ACC112 (cell line): ENCODE data around the gene SLC24A2.

Experiments used
- H2AFZ ChIP-seq: fragments of 200-600 bp; sonication (generic); one replicate; pipeline ENCODE4 v1.6.0; 2017; ENCODE audit warnings: antibody characterized with exemption, low read length; ENCODE audit not compliant: unreplicated experiment
- H3K27ac ChIP-seq: fragments of 200-600 bp; sonication (generic); 2 replicates; pipeline ENCODE4 v1.5.1; 2014; ENCODE audit warnings: low read depth, mild to moderate bottlenecking, antibody characterized with exemption, low read length, moderate library complexity
- H3K27me3 ChIP-seq: fragments of 200-600 bp; sonication (generic); 2 replicates; pipeline ENCODE4 v1.6.1; 2014; ENCODE audit warnings: mild to moderate bottlenecking, antibody characterized with exemption, low read length, moderate library complexity, mixed read lengths; ENCODE audit not compliant: insufficient read depth
- H3K36me3 ChIP-seq: fragments of 200-600 bp; sonication (generic); 2 replicates; pipeline ENCODE4 v1.6.1; 2016; ENCODE audit warnings: mild to moderate bottlenecking, antibody characterized with exemption, low read length, moderate library complexity, mixed read lengths; ENCODE audit not compliant: insufficient read depth
- H3K4me1 ChIP-seq: fragments of 200-600 bp; sonication (generic); one replicate; pipeline ENCODE4 v1.6.1; 2016; ENCODE audit warnings: low read length, mixed read lengths; ENCODE audit not compliant: insufficient read depth, unreplicated experiment, control insufficient read depth
- H3K4me3 ChIP-seq: fragments of 200-600 bp; sonication (generic); 2 replicates; pipeline ENCODE4 v1.5.1; 2014; ENCODE audit warnings: mild to moderate bottlenecking, low read depth, low read length
- H3K79me2 ChIP-seq: fragments of 200-600 bp; sonication (generic); one replicate; pipeline ENCODE4 v1.6.0; 2016; ENCODE audit warnings: low read length; ENCODE audit not compliant: control insufficient read depth, unreplicated experiment, insufficient read depth

The SLC24A2 gene

GRCh38 chr9:19799784-19800183 lies 10.9 kb upstream of the SLC24A2 start:
- no peak overlapping the region for H3K27ac ChIP-seq
- H3K4me1 ChIP-seq, result no peaks in the 10 kb centered on the region
- H3K79me2 ChIP-seq, result no peaks in the 10 kb centered on the region
- no peaks in the 10 kb centered on the region for H3K36me3 ChIP-seq
- H2AFZ ChIP-seq, result no peak overlapping the region
- H3K4me3 ChIP-seq, result no peak overlapping the region
- peaks cover 6% of the 10 kb centered on the region; the same call in 1 of the 2 replicates for H3K27me3 ChIP-seq

GRCh38 chr9:19788152-19788551 lies 685 bp downstream of the SLC24A2 start:
- H3K36me3 ChIP-seq, result no peaks in the 10 kb centered on the region

GRCh38 chr9:19787672-19788071 lies 1.2 kb downstream of the SLC24A2 start:
- Histone ChIP-seq H3K27ac (no peak overlapping the region), H3K36me3 (no peaks in the 10 kb centered on the region), H3K79me2 (no peaks in the 10 kb centered on the region), H3K4me1 (no peaks in the 10 kb centered on the region), H3K27me3 (peaks cover 51% of the 10 kb centered on the region), H3K4me3 (no peak overlapping the region), H2AFZ (no peak overlapping the region)

More at GRCh38 chr9:19788152-19788551, 685 bp downstream of the SLC24A2 start:
- H3K4me1 ChIP-seq, result no peaks in the 10 kb centered on the region
- H3K79me2 ChIP-seq, result no peaks in the 10 kb centered on the region
- no peak overlapping the region for H3K27ac ChIP-seq
- no peak overlapping the region for H3K4me3 ChIP-seq
- no peak overlapping the region for H2AFZ ChIP-seq
- H3K27me3 ChIP-seq, result peaks cover 51% of the 10 kb centered on the region

GRCh38 chr9:19785230-19785629 lies 3.6 kb downstream of the SLC24A2 start:
- Histone ChIP-seq H3K36me3 (no peaks in the 10 kb centered on the region), H3K4me3 (no peak overlapping the region), H2AFZ (no peak overlapping the region), H3K27me3 (peaks cover 42% of the 10 kb centered on the region), H3K4me1 (no peaks in the 10 kb centered on the region), H3K79me2 (no peaks in the 10 kb centered on the region), H3K27ac (no peak overlapping the region)

- Histone ChIP-seq H2AFZ (no peak overlapping the region), H3K36me3 (no peaks in the 10 kb centered on the region), H3K27me3 (peaks cover 31% of the 10 kb centered on the region), H3K4me1 (no peaks in the 10 kb centered on the region), H3K27ac (no peak overlapping the region), H3K79me2 (no peaks in the 10 kb centered on the region), H3K4me3 (no peak overlapping the region)
Measured at GRCh38 chr9:19784136-19784535, 4.7 kb downstream of the SLC24A2 start.

GRCh38 chr9:19783500-19783899 lies 5.3 kb downstream of the SLC24A2 start:
- Histone ChIP-seq H3K27ac (no peak overlapping the region), H2AFZ (no peak overlapping the region), H3K4me3 (no peak overlapping the region), H3K79me2 (no peaks in the 10 kb centered on the region), H3K36me3 (no peaks in the 10 kb centered on the region), H3K27me3 (peaks cover 25% of the 10 kb centered on the region), H3K4me1 (no peaks in the 10 kb centered on the region)

GRCh38 chr9:19782005-19782404 lies 6.8 kb downstream of the SLC24A2 start:
- Histone ChIP-seq H3K36me3 (no peaks in the 10 kb centered on the region), H2AFZ (no peak overlapping the region), H3K4me3 (no peak overlapping the region), H3K27ac (no peak overlapping the region), H3K27me3 (peaks cover 10% of the 10 kb centered on the region), H3K79me2 (no peaks in the 10 kb centered on the region), H3K4me1 (no peaks in the 10 kb centered on the region)

- H3K4me1 ChIP-seq, result no peaks in the 10 kb centered on the region
- H3K27me3 ChIP-seq, result peaks cover 2% of the 10 kb centered on the region; the same call in 1 of the 2 replicates
Measured at GRCh38 chr9:19781240-19781639, 7.6 kb downstream of the SLC24A2 start.

GRCh38 chr9:19771446-19771845 lies 17.4 kb downstream of the SLC24A2 start:
- Histone ChIP-seq H3K27me3 (peaks cover 6% of the 10 kb centered on the region), H3K4me1 (no peaks in the 10 kb centered on the region), H3K27ac (no peak overlapping the region), H2AFZ (no peak overlapping the region), H3K79me2 (no peaks in the 10 kb centered on the region), H3K36me3 (no peaks in the 10 kb centered on the region), H3K4me3 (no peak overlapping the region)

More at GRCh38 chr9:19781240-19781639, 7.6 kb downstream of the SLC24A2 start:
- no peaks in the 10 kb centered on the region for H3K79me2 ChIP-seq
- no peak overlapping the region for H3K27ac ChIP-seq
- H3K4me3 ChIP-seq, result no peak overlapping the region
- H2AFZ ChIP-seq, result no peak overlapping the region
- H3K36me3 ChIP-seq, result no peaks in the 10 kb centered on the region

- peaks cover 6% of the 10 kb centered on the region for H3K27me3 ChIP-seq
- H3K27ac ChIP-seq, result no peak overlapping the region
- no peak overlapping the region for H2AFZ ChIP-seq
- no peaks in the 10 kb centered on the region for H3K4me1 ChIP-seq
- no peak overlapping the region for H3K4me3 ChIP-seq
- no peaks in the 10 kb centered on the region for H3K79me2 ChIP-seq
- H3K36me3 ChIP-seq, result no peaks in the 10 kb centered on the region
Measured at GRCh38 chr9:19770973-19771372, 17.9 kb downstream of the SLC24A2 start.

GRCh38 chr9:19769213-19769612 lies 19.6 kb downstream of the SLC24A2 start:
- Histone ChIP-seq H3K4me1 (no peaks in the 10 kb centered on the region), H3K79me2 (no peaks in the 10 kb centered on the region), H3K27ac (no peak overlapping the region), H3K27me3 (peaks cover 6% of the 10 kb centered on the region), H3K36me3 (no peaks in the 10 kb centered on the region), H3K4me3 (no peak overlapping the region), H2AFZ (no peak overlapping the region)
